Peyer's patch (tissue), 4 donors: ENCODE results near the gene OR6S1.

ENCODE experiments used
- CTCF ChIP-seq, 6 experiments: fragments of 450-650 bp in 4 of 6; fragments of 200-600 bp in 2 of 6; sonication (generic) in 1 of 6; IDR thresholded peaks; one replicate each; pipeline ENCODE4 v1.5.1; 2017 to 2019; ENCODE audit warnings: antibody characterized with exemption in 6 of 6, mild to moderate bottlenecking in 3 of 6, moderate library complexity in 1 of 6
- POLR2A ChIP-seq, 2 donors: fragments of 450-650 bp; IDR thresholded peaks; one replicate each; pipeline ENCODE4 v1.5.1; 2017; ENCODE audit warnings: antibody characterized with exemption in 2 of 2, mild to moderate bottlenecking in 2 of 2, moderate library complexity in 2 of 2

- TF ChIP-seq POLR2A (IDR thresholded peaks at IDR 0.05) = no peak
- TF ChIP-seq CTCF (IDR thresholded peaks at IDR 0.05) = no peak
Observed at GRCh38 chr14:20623798-20624197, 17.7 kb downstream of the OR6S1 start.
